NOMO-1 treated with DMSO at 0.1 percent for 48 hours (cell line): ENCODE data around the gene PPP1R18.

ENCODE experiments used
- DNase-seq: peaks from one replicate; lab custom pipeline; 2025; ENCODE audit not compliant: unreplicated experiment; lab: John Stamatoyannopoulos, UW

Gene PPP1R18

DNA sequence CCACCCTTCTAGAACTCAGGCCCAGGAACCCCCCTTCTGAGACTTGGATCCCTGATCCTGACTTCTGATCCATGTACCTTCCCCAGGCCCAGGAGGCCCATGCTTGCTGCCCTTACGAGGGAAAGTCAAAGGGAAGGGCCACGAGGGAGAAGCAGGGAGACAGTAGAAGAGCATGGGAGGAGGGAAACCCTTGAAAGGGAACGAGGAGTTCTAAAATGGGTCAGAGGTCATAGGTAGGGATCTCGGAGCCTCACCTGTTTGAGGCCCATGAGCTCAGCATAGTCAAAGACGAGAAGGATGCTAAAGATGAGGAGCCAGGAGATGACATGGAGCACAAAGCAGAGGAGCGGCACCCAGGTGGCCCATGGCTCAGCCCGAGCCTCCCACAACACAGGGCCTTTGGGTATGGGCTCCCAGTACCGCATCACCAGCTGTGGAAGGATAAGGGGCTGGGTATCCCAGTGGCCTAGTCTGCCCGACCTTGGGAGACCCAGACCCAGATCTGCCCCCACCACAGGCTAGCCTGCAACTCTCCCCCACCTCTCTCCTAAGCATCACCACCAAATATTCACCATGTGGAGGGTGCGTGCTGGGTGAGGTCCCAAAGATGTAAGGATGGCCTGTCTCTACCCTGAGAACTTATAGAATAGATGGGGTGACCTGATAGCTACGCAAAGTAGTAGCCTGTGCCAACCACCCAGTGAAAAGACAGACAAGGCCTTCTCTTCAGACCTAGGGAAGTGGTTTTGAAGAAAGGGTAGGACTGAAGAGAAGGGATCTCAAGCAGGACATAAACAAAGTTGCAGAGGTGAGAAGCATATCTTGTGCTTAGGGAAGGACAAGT, 2.8 kb upstream of the PPP1R18 start:
- no peak for DNase-seq

DNA sequence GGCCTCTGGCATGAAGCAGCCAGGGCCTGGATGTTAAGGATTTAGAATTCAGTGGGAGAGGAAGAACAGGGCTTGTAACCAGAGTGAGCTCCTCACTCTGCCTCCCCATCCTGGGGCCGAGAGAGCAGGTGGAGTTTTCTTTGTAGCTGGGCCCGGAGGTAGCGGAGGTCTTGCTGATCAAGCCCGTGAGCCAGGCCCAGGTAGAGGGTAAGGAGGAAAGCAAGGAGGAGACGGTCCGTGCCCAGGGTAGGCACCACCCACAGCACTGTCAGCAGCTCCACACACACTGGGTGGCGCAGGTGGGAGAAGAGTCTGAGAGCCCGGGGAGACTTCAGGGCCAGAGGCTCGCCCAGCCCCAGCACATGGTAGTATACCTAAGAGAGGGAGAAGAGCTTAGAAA, 2.1 kb upstream of the PPP1R18 start:
- DNase-seq = no peak

DNA sequence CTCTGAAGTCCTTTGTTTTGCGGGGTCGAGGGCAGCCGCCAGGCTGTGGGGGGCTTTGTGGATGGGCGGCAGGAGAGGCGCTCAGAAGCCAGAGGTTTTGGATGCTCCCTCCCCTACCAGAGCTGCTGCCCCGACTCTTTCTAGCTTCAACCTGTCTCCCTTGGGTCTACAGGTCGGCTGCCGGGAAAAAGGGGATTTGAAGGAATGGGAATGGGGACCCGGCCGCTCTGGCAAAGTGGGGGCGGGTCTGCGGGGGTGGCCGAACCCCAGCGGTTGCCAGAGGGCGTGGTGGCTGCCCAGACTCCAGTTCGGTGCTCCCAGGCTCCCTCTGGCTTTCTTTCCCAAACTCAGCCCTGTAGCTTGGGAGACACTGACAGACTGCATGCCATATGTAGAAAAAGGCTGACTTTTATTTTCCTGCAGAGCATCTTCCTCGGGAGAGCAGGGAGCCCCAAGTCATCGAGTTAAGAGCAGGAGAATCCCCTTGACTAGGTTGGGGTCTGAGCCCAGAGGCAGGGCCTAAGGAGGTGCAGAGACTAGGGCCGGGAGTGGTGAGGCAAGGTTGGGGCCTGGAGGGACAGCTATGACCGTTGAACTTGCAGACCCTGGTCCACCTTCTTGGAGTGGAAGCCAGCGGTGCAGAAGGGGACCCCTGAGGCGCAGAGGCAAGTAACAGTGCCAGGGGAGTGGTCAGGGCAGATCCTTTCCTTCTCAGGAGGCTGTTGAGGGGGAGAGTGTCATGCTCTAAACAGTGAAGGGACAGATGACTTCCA, 1.4 kb upstream of the PPP1R18 start:
- DNase-seq = no peak

DNA sequence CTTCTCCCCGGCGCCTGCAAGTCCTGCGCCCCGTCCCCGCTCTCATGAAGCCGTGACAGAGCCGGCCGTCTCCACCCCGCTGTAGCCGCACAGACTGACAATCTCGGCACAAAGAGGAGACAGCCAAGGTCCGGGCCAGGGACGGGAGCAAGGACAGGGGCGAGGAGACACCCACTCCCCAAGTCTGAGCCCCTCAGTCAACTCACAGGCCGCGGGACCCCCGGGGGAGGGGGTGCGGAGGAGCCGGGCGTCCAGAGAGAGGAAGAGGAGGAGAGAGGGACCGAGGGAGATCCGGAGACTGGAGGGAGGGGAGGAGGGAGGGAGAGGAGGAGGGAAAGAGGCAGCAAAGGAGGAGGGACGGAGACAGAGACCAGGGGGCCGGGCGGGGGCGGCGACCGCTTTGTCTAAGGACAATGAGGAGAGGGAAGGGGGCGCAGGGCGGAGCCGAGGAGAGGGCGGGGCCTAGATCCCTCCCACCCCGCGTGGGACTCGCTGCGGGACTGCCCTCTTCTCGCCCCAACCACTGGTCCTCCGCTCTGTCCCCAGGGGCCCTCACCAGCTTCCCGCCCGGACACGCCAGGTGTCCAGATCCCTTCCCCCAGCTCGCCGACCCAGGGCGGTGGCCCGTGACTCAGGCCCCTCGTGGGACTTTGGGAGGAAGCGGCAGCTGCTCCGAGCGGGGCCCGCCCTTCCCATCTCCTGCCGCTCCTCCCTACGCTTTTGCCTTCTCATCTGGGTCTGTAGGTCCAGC, 638 bp upstream of the PPP1R18 start:
- DNase-seq = peak; percentile 88

DNA sequence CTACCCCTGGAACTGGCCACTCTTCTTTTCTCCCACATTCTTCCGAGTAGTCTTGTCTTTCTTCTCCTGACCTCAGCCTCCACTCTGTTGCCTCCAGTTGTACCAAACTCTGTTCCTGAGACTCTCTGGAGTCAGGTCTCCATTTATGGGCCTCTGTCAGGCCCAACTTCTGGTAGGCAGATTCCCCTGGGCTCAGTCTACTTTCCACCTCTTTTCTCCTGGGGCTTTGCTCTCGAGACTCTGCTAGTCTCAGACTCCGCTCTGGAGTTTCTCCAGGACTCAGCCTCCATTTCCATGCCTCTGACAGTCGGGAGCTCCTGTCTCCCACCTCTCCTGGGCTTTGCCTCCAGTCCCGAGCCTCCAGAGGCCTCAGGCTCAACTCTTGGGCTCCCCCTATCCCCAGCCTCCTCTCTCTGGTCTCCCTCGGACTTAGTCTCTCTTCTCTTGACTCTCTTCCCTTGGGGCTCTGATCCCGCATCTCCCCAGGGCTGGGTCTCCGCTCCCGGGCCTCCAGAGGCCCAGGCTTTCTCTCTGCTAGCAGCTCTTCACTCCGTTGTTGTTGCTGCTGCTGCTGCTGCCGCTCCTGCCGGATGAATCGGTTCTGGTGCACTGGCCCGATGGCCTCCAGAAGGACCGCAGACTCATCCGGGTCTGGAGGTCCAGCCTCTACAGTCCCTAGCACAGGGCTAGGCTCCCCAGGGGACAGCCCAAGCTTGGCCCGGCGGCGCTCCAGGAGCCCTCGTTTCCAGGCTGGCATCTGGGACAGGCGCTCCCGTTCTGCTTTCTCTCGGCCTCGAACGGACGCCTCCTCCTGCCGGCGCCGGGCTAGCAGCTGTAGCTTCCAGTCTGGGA, 1.1 kb downstream of the PPP1R18 start:
- DNase-seq = peak; percentile 43

DNA sequence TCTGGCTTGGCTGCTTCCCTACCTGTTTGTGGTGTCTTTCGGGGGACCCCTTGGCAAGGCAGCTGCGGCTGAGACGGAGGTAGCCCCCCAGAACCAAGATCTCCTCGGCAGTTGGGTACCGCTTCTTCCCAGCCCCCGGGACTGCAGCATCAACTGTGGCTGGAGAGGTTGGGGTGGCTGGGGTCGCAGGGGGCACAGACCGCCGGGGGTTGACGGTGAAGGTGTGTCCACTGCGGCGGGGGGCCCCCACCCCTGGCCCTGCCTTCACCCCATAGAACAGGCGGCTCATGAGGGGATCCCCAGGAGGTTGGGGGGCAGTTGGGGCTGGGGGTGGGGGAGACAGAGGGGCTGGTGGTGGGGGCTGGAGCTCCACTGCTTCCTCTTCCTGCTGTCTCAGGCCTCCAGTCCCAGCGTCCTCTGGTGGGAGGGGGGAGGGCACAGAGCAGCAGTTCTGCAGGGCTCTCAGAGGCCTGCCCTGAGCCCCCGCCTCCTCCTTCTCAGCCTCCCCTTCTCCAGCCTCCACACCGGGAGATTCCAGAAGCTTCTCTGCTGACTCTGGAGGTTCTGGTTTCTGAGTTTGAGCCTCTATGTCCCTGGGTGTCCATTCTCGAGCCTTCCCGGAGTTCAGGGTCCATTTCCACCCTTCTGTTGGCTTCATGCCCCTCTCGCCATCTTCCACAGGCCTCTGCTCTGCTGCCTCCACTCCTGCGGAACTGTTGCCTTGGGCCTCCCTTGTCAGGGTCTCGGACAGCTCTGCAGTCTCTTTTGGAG, 1.9 kb downstream of the PPP1R18 start:
- peak; percentile 64 for DNase-seq

DNA sequence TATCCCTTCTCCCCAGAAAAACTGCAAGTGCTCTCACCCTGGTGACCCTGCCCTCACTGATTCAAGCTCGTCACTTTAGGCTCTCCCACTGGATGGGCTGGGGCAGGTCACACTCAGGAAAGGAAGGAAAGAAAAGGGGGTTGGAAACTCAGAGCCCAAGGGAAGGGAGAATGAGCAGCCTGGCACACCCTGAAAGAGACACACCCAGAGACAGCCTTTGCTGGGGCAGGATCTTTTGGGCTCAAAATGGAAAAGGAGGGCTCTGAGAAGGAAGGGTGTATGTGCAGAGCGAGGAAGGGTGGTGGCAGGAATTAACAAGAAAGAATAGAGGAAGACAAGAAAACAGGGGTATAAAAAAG, 2.5 kb downstream of the PPP1R18 start:
- no peak for DNase-seq

DNA sequence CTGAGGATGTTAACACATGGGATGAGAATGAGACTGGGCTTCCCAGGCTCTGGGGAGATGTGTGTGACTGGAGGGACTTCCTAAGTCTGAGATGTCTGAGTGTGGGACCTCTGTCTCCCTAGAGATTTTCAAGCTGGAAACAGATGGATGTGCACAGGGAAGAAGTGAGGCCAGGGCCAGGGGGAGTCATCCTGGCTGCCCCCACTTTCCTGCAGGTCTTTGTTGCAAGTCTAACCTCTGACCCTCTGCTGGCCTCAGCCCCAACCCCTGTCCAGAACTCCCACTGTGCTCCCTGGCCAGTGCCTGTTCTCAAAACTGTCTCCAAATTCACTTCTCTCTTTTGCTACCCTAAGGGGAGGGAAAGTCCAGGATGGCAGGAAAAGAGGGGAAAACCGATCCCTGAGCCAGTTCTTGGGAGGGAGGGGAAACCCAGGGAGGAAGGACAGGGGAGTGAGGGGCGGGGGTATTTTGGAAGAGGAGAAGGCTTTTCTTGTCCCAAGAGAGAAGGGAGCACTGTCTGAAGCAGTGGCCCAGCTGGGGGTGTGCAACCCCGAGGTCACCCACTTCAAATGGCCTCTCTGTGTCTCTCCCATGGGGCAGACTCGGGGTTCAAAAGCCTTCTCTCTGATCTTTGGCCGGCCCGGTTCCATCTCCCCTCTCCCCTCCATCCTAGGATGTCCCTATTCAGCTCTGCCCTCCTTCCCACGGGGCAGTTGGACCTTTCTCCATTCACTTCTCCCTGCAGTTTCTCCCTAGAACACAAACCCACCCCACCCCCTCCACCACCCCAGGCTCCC, 3.1 kb downstream of the PPP1R18 start:
- DNase-seq = no peak

DNA sequence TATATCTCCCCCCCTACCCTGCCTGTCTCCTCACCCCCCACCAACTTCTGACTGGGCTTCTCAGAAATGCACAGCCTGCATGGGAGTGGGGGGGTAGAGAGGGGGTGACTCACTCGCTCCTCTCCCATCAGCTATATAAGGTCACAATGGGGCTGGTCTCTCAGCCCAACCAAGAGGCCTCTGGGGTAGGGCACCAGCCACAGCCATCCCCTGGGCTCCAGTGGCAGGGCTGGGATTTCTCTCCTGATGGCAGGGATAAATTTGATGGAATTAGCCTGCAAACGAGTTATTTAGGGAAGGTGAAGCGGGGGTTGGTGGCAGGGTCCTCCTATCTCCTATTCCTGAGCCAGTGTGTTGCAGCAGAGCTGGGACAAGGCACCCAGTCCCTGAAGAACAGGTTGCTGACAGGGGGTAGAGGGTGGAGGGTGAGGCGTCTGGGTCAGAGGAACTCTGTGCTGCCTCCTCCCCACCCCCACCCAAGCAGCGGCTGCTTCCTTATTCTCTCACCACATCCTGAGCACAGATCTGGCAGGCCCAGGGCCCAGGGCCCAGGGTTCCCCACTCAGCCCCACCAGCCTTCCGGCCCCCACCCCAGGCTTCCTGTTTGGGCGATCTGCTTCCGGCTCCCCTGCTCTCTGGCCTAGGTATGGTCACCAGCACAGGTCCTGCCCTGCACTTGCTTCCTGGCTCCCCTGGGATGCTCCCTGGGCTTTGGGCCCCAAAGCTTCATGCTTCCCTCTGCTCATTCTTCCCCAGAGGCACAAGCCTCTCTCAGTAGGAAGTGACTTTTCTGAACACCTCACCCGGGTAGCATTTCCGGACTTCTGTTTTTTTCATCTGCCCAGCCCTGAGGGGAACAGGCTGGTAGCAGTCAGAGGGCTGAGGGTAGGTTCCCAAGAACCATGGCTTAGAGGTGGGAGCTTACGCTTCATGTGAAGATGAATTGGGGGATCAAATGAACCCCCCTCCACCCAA, 4.0 kb downstream of the PPP1R18 start:
- peak; percentile 96 for DNase-seq

DNA sequence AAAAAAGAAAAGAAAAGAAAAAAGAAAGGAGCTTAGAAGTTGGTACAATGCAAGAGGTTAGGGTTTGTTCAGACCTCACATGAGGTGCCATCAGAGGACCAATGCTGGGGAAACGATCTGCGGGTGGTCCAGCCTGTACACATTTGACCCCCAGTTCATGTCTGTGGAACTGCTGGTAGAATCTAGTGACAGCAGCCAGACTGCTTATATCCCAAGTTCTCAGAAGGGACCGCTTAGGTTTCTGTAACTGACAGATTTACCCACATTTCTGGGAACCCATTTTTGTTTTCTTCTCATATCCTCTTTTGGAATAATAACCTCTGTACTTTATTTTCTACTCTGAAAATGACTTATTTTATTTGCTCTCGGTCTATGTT, 4.7 kb downstream of the PPP1R18 start:
- DNase-seq = no peak

DNA sequence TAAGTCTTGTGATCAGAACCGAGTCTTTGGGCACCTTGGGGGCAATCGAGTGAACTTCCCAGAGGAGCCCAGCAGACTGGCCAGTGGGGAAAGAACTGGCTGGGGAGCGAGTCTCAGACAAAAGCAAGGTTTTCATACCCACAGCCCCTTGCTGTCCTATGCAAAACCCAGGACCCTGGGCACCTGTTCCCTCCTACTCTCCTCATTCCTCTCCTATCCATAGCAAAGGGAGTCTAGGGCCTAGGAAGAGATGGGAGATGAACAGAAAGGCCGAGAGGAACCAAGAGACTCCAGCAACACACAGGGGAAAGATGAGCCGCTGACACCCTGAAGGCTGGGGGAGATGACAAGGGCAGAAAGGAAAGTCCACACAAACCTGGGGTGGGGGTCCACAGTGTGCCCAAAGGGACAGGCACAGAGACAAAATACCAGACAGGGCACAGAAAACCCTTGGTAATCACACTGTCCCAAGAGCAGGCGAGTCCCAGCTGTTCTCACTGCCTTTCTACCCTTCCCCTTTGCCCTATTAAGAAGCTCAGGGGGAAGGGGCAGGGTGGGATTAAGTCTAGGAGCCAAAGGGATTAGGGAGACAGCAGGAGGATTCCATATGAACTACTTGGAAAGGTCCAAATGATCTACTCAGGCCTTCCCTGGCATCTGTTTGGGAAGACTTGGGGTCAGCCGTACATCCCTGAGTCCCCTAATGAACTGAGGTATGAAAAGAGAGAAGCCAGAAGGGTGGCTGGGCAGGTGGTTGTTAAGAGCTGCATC, 6.5 kb downstream of the PPP1R18 start:
- DNase-seq = no peak

DNA sequence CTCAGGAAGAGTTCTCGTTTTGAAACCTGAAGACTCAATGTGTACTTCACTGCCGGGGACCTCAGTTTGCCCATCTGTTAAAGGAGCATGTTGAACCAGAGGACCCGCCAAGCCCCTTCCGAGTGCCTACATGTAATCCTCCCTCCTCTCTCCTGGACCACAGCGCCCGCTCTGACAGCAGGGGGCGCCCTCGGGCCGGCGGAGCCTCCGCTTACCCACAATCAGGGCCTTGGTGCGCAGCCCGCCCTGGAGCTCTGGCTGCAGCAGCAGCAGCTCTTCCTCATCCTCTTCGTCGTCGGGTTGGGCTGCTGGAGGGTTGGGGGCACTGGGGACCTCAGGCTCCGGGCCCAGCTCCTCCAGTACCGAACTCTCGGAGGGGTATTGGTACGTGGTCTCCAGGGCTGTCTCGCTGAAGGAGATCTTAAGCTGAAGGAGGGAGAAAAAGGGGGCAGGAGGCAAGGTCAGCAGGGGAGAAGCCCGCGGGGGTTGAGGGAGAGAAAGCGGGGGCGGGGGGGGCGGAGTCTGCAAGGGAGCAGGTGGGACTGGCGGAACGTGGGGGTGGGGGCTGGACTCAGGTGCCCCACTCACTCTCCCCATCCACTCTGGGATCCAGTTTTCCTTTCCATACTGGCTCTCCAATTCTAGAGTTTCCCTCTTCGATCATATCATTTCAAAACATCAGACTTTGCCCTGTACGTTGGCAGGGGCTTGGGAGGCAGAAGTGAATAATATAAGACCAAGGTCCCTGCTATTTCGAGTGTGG, 7.3 kb downstream of the PPP1R18 start:
- peak; percentile 76 for DNase-seq

DNA sequence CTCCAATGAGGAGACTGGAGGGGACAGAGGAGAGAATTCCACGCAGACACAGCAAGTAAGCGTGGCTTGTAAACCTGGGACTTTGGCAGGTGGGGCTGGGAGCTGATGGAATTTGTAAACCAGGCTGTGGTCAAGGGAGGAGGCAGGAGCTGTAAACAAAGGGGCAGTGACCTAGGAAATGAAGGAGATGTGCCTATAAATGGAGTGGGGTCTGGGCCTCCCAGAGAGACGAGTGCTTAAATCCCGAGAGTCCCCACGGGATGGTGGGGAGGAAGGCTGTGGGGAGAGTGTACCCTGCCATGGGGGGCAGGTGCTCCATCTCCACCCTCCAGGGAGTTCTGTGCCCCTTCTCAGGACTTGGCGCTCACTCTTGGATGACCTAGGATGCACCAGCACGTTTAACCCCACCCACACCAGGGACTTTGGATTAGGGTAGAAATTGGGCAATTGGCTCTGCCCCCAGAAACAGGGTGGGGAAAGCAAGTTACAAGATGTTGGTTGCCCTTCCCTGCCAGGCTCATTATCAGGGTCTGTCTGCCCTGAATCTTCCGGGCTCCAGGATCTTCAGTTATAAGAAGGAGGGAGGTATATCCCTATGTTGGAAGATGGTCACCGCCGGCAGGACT, 9.7 kb downstream of the PPP1R18 start:
- no peak for DNase-seq

DNA sequence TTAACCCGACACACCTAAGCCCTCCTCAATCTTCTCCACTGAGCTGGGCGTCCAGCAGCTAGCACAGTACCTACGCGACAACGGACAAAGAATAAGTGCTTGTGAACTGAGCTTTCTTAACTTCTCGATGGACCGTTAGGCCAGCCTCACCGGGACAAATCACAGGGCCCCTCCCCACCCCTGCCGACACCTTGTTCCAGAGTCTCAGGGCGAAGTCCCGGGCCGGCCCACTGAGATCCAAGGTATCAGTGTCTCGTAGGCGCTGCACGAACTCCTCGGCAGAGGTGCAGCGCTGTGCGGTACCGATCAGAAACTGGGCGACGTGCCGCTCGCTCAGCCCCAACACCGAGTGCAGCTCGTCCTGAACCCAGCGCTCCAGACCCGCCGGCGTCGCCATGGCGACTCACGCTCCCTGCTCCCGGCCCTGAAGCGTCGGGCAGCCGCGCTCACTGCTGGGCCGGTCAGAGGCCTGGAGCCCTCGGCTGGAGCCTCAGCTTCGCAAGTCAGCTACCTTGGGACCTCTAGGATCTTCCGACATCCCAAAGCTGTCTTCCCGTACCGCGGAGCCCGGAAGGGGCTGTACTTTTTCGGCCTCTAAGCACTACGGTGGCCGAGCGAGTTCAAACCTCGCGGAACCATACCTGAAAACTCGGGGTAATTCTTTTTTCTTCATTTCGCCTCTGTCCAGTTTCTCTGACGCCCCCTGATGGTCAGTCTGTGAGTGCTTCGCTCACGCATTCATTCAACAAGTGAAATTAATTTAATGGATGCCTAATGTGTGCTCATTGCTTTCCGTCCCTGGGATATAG, 13.8 kb downstream of the PPP1R18 start, which contains the start of gene DHX16:
TSS of gene DHX16 (minus strand) at position 562 of the 809 bp plus-strand sequence. CDS start at position 397, 165 bp downstream.
- peak; percentile 95 for DNase-seq
